ENCODE measurements around the gene WDR13.
"Not testable (repeated sequence)": the region's sequence is repeated elsewhere in the genome, so short reads cannot be mapped to it uniquely, and the experiment has no call there.

Gene WDR13

GRCh38 chrX:48592971-48593370 is 4.3 kb upstream of the WDR13 start:
- no peak for DNase-seq (ENCODE audit: low read depth in 2 of 2)

GRCh38 chrX:48595929-48596328 is 1.4 kb upstream of the WDR13 start:
- no peak for DNase-seq (ENCODE audit: low read depth in 2 of 2)

- no peak for DNase-seq (ENCODE audit: low read depth in 2 of 2)
Observed at GRCh38 chrX:48598614-48599013, 1.3 kb downstream of the WDR13 start.

GRCh38 chrX:48599341-48599740 is 2.0 kb downstream of the WDR13 start:
- no peak for DNase-seq (ENCODE audit: low read depth in 2 of 2)

GRCh38 chrX:48600226-48600625 is 2.9 kb downstream of the WDR13 start:
- no peak for DNase-seq (ENCODE audit: low read depth in 2 of 2)

GRCh38 chrX:48601741-48602394 is 4.6 kb downstream of the WDR13 start:
- DNase-seq (ENCODE audit: low read depth in 2 of 2) = no peak

GRCh38 chrX:48604701-48605100 is 7.4 kb downstream of the WDR13 start:
- no peak for DNase-seq (ENCODE audit: low read depth in 2 of 2)

- DNase-seq (ENCODE audit: low read depth in 2 of 2) = no peak
Observed at GRCh38 chrX:48606091-48606490, 8.8 kb downstream of the WDR13 start.

- no peak for DNase-seq (ENCODE audit: low read depth in 2 of 2)
Observed at GRCh38 chrX:48611703-48612102, 14.4 kb downstream of the WDR13 start.

GRCh38 chrX:48613502-48614160 is 16.3 kb downstream of the WDR13 start:
- DNase-seq (ENCODE audit: low read depth in 2 of 2) = no peak

- DNase-seq (ENCODE audit: low read depth in 2 of 2) = no peak
Observed at GRCh38 chrX:48616576-48616975, 19.3 kb downstream of the WDR13 start.

GRCh38 chrX:48617542-48618340 is 20.4 kb downstream of the WDR13 start:
- DNase-seq (ENCODE audit: low read depth in 2 of 2) = no peak

GRCh38 chrX:48626401-48627298 is 29.4 kb downstream of the WDR13 start:
- DNase-seq (ENCODE audit: low read depth in 2 of 2) = no peak

GRCh38 chrX:48631376-48632090 is 34.2 kb downstream of the WDR13 start:
- peak; percentile 21 to 34 for DNase-seq (ENCODE audit: low read depth in 2 of 2)

GRCh38 chrX:48632207-48632606 is 34.9 kb downstream of the WDR13 start:
- no peak for DNase-seq (ENCODE audit: low read depth in 2 of 2)

- no peak for DNase-seq (ENCODE audit: low read depth in 2 of 2)
Observed at GRCh38 chrX:48636301-48636700, 39.0 kb downstream of the WDR13 start.

GRCh38 chrX:48636776-48637175 is 39.5 kb downstream of the WDR13 start:
- DNase-seq (ENCODE audit: low read depth in 2 of 2) = no peak

GRCh38 chrX:48645669-48646068 is 48.4 kb downstream of the WDR13 start:
- no peak for DNase-seq (ENCODE audit: low read depth in 2 of 2)

- DNase-seq (ENCODE audit: low read depth in 2 of 2) = peak; percentile 5
Observed at GRCh38 chrX:48648336-48648751, 51.1 kb downstream of the WDR13 start.

- DNase-seq (ENCODE audit: low read depth in 2 of 2) = no peak
Observed at GRCh38 chrX:48649102-48649501, 51.8 kb downstream of the WDR13 start.

GRCh38 chrX:48652055-48652579 is 54.8 kb downstream of the WDR13 start:
- not testable (repeated sequence) for DNase-seq (ENCODE audit: low read depth in 2 of 2)
